Left renal pelvis (tissue), 4 donors: ENCODE measurements around the gene CCS. TPM values are rescaled to one million over a fixed set of nuclear protein-coding genes. Genes with fewer than 3 reads are reported as not detected.
"Not testable (repeated sequence)": the region's sequence is repeated elsewhere in the genome, so short reads cannot be mapped to it uniquely, and the experiment has no call there.

Source experiments
- DNase-seq, 4 donors: peaks; one replicate each; pipeline ENCODE4 v3.0.0-alpha.2; 2013; ENCODE audit warnings: low read depth in 4 of 4, low spot score in 3 of 4
- polyA plus RNA-seq, 4 donors: library from polyadenylated mRNA; unstranded; fragments of 120-200 nt; gene quantifications; one replicate each; pipeline ENCODE4 v1.2.1, GENCODE V29; 2013; ENCODE audit not compliant: insufficient read length in 4 of 4

The CCS gene
- polyA plus RNA-seq, 4 donors: 41.5 to 77.0 (median 48.4) TPM

GRCh38 chr11:66625041-66625751 lies 32.2 kb downstream of the CCS start:
- DNase-seq: no peak

- no peak for DNase-seq
Observed at GRCh38 chr11:66625752-66626149, 32.8 kb downstream of the CCS start.

- DNase-seq: no peak
Observed at GRCh38 chr11:66626382-66626781, 33.4 kb downstream of the CCS start.

- no peak for DNase-seq
Observed at GRCh38 chr11:66626926-66627325, 33.9 kb downstream of the CCS start.

GRCh38 chr11:66628061-66628603 lies 35.1 kb downstream of the CCS start:
- DNase-seq: no peak

- no peak for DNase-seq
Observed at GRCh38 chr11:66629356-66629755, 36.4 kb downstream of the CCS start.

GRCh38 chr11:66631883-66632282 lies 38.9 kb downstream of the CCS start:
- no peak for DNase-seq

GRCh38 chr11:66632952-66633351 lies 40.0 kb downstream of the CCS start:
- no peak for DNase-seq

- DNase-seq: no peak
Observed at GRCh38 chr11:66636411-66636810, 43.4 kb downstream of the CCS start.

GRCh38 chr11:66637557-66638176 lies 44.7 kb downstream of the CCS start:
- DNase-seq: peak in 1 of 4 donors; percentile 7

- DNase-seq: peak; percentile 99 to 100 (median 100)
Observed at GRCh38 chr11:66638177-66639065, 45.4 kb downstream of the CCS start, which contains the start of gene RBM4. TSS of gene RBM4 (plus strand) at chr11:66638703. CDS start at chr11:66639712, 1,009 bp downstream.

GRCh38 chr11:66639066-66639813 lies 46.3 kb downstream of the CCS start:
- DNase-seq: peak; percentile 28 to 36 (median 32)

GRCh38 chr11:66639814-66640340 lies 46.9 kb downstream of the CCS start:
- not testable (repeated sequence) for DNase-seq

GRCh38 chr11:66641834-66642233 lies 48.8 kb downstream of the CCS start:
- no peak for DNase-seq

- DNase-seq: no peak
Observed at GRCh38 chr11:66643745-66644437, 50.9 kb downstream of the CCS start.

GRCh38 chr11:66646828-66647227 lies 53.8 kb downstream of the CCS start:
- no peak for DNase-seq

- no peak for DNase-seq
Observed at GRCh38 chr11:66649903-66650302, 56.9 kb downstream of the CCS start.

GRCh38 chr11:66651016-66651415 lies 58.0 kb downstream of the CCS start:
- DNase-seq: no peak

- DNase-seq: no peak
Observed at GRCh38 chr11:66652651-66653050, 59.7 kb downstream of the CCS start.
